HL-60 (cell line): ENCODE results near the gene ACO1.
"Not testable (repeated sequence)": the region's sequence is repeated elsewhere in the genome, so short reads cannot be mapped to it uniquely, and the experiment has no call there.

Experiments
- DNase-seq, 2 experiments: peaks; one replicate each; pipeline ENCODE4 v3.0.0-alpha.2; 2010 to 2020; ENCODE audit warnings: low read depth in 1 of 2, low spot score in 1 of 2
- H3K27ac ChIP-seq: fragments of 250-450 bp; sonication (Bioruptor Pico); replicated peaks from 2 replicates; pipeline ENCODE4 v1.5.1; 2020; ENCODE audit warnings: mild to moderate bottlenecking, moderate library complexity
- H3K27me3 ChIP-seq: fragments of 250-450 bp; sonication (Bioruptor Pico); 2 replicates; pipeline ENCODE4 v1.5.1; 2021; ENCODE audit warnings: mild to moderate bottlenecking, moderate library complexity; ENCODE audit not compliant: insufficient read depth, poor library complexity, severe bottlenecking
- H3K4me3 ChIP-seq: replicated peaks from 2 replicates; pipeline ENCODE4 v1.5.1; 2011; ENCODE audit warnings: mild to moderate bottlenecking, control low read depth, low read length; ENCODE audit not compliant: insufficient read depth
- GABPA ChIP-seq: IDR thresholded peaks from 2 replicates; pipeline ENCODE4 v1.6.1; 2012; ENCODE audit warnings: low read depth
- POLR2AphosphoS5 ChIP-seq: IDR thresholded peaks from 2 replicates; pipeline ENCODE4 v1.6.1; 2012; ENCODE audit warnings: low read depth
- SPI1 ChIP-seq: IDR thresholded peaks from 2 replicates; pipeline ENCODE4 v1.6.1; 2012; ENCODE audit warnings: low read depth, mild to moderate bottlenecking, borderline replicate concordance
- TF ChIP-seq, protein P1 (sequence below): IDR thresholded peaks from one replicate; pipeline ENCODE4 v1.5.1; 2011; ENCODE audit warnings: low read length, control low read depth, inconsistent platforms; ENCODE audit not compliant: insufficient read depth
- TF ChIP-seq, protein P2 (sequence below): IDR thresholded peaks from 2 replicates; pipeline ENCODE4 v1.6.1; 2012; ENCODE audit warnings: low read depth; ENCODE audit not compliant: insufficient replicate concordance

ACO1 gene

DNA sequence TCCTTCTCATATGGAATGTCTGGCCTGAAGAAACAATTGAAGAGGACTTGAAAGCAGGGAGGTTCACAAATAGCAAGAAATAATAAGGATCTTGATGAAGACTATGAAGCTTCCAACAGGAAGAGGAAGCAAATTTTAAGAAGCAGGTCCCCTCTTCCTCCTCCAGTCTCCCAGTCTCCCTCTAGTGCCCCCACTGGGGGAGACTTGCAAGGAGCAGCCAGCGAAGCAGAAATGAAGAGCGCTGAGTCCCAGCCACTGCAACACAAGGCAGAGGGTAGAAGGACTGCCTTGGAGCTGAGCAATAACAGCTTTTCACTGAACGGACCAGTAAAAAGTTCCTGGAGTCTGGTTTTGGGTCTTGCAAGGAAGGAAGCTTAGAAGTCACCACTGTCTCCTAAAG, 32.6 kb upstream of the ACO1 start:
- no peak for TF ChIP-seq POLR2AphosphoS5
- peak; percentile 36; the same call in 1 of the 2 replicates for TF ChIP-seq GABPA
- no peaks in the 10 kb centered on the region for H3K27me3 ChIP-seq
- H3K4me3 ChIP-seq: no peak overlapping the region
- H3K27ac ChIP-seq: no peak overlapping the region
- peak in 1 of 2 experiments; percentile 33 for DNase-seq

DNA sequence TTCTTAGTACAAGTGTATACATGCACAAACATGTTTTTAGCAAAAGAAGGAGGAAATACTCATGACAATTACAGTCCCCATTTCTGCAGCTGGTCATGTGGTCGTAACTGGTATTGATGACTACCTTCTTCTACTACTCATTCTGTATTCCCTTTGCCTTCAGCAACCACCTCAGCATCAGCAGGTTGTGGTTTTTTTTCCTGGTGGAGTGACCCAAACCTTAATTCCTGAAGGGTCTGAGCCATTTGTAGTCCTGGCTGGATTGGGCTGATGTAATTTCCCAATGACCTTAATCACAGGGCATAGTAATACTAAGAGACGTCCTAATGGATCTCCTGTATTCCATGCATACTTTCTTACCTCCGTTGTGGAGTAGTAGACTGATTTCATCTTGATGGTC, 31.0 kb upstream of the ACO1 start:
- not testable (repeated sequence) for H3K4me3 ChIP-seq, DNase-seq, H3K27ac ChIP-seq, H3K27me3 ChIP-seq

DNA sequence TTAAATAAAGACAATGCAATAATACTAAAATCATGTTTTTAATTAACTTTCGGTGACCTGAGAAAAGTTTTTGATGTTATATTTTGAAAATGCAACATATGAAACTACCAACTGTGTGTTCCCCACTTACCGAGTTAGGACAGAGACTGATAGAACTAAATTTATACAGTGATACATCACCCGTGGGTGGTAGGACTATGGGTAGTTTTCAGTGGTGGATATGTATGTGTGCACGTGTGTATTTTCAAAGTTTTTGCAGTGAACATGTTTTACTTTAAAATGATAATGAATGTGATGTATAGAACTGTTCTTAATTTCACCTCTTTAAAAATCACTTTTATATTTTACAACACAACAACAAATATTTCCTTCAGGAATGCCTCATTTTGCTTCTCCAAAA, 25.0 kb upstream of the ACO1 start:
- Histone ChIP-seq H3K4me3 (no peak overlapping the region), H3K27me3 (no peaks in the 10 kb centered on the region), H3K27ac (no peak overlapping the region)
- DNase-seq: no peak
- TF ChIP-seq, protein P1, sequence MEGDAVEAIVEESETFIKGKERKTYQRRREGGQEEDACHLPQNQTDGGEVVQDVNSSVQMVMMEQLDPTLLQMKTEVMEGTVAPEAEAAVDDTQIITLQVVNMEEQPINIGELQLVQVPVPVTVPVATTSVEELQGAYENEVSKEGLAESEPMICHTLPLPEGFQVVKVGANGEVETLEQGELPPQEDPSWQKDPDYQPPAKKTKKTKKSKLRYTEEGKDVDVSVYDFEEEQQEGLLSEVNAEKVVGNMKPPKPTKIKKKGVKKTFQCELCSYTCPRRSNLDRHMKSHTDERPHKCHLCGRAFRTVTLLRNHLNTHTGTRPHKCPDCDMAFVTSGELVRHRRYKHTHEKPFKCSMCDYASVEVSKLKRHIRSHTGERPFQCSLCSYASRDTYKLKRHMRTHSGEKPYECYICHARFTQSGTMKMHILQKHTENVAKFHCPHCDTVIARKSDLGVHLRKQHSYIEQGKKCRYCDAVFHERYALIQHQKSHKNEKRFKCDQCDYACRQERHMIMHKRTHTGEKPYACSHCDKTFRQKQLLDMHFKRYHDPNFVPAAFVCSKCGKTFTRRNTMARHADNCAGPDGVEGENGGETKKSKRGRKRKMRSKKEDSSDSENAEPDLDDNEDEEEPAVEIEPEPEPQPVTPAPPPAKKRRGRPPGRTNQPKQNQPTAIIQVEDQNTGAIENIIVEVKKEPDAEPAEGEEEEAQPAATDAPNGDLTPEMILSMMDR: no peak
- TF ChIP-seq SPI1: no peak
- TF ChIP-seq, protein P2, sequence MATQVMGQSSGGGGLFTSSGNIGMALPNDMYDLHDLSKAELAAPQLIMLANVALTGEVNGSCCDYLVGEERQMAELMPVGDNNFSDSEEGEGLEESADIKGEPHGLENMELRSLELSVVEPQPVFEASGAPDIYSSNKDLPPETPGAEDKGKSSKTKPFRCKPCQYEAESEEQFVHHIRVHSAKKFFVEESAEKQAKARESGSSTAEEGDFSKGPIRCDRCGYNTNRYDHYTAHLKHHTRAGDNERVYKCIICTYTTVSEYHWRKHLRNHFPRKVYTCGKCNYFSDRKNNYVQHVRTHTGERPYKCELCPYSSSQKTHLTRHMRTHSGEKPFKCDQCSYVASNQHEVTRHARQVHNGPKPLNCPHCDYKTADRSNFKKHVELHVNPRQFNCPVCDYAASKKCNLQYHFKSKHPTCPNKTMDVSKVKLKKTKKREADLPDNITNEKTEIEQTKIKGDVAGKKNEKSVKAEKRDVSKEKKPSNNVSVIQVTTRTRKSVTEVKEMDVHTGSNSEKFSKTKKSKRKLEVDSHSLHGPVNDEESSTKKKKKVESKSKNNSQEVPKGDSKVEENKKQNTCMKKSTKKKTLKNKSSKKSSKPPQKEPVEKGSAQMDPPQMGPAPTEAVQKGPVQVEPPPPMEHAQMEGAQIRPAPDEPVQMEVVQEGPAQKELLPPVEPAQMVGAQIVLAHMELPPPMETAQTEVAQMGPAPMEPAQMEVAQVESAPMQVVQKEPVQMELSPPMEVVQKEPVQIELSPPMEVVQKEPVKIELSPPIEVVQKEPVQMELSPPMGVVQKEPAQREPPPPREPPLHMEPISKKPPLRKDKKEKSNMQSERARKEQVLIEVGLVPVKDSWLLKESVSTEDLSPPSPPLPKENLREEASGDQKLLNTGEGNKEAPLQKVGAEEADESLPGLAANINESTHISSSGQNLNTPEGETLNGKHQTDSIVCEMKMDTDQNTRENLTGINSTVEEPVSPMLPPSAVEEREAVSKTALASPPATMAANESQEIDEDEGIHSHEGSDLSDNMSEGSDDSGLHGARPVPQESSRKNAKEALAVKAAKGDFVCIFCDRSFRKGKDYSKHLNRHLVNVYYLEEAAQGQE: no peak
- TF ChIP-seq POLR2AphosphoS5: no peak
- TF ChIP-seq GABPA: no peak

DNA sequence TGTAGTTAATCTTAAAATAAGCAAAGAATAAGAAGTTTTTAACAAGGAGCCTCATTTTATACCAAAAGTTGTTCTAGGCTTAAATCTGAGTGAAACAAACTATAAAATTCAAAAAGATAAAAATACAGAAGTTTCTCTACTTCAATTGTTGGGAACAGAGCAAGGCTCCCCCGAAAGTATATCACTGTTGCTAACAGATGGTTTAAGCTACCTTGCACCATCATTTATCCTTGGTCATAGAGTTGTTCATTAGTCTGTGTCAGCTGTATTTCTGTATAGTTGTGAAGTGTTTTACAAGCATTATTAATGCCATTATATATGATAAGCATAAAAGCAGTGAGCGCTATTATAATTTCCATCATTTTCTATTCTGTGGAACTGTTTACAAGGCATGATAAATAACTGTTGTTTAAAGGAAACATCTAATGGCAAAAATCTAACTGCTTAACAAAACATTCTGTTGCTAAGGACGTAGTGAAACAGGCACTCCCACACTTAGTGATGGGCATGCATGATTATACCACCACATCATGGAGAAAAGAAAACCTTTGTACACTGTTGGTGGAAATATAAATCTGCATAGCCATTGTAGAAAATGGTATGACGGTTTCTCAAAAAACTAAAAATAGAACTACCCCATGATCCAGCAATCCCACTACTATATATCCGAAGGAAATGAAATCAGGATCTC, 23.3 kb upstream of the ACO1 start:
- TF ChIP-seq GABPA (no peak), SPI1 (no peak), POLR2AphosphoS5 (no peak)
- TF ChIP-seq, protein P1: no peak
- TF ChIP-seq, protein P2: no peak

DNA sequence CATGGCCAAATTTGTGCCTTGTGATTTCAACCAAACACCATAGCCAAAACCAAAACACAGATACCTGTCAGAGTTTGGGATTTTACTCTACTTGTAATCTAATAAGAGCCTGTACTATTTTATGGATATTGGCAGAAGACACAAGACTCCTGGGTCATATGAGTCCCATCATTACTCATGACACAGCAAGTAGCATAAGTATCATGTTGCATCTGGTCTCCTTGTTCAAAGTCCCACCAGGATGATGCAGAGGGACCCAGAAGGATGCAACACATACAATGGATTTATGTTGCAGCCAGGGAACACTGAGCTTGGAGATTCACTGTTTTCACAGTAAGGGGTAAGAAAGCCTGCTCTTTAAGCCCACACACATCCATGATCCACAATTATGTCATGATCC, 13.2 kb upstream of the ACO1 start:
- no peak overlapping the region for H3K27ac ChIP-seq
- no peak for DNase-seq
- H3K27me3 ChIP-seq: no peaks in the 10 kb centered on the region
- no peak overlapping the region for H3K4me3 ChIP-seq
- TF ChIP-seq, protein P2: no peak
- TF ChIP-seq SPI1 (no peak), GABPA (no peak), POLR2AphosphoS5 (no peak)
- TF ChIP-seq, protein P1: no peak

More for the DNA sequence above, 23.3 kb upstream of the ACO1 start:
- Histone ChIP-seq H3K4me3 (no peak overlapping the region), H3K27me3 (no peaks in the 10 kb centered on the region), H3K27ac (no peak overlapping the region)
- no peak for DNase-seq
